ENCODE results near the gene DRGX. TPM values are rescaled to one million over a fixed set of nuclear protein-coding genes. Genes with fewer than 3 reads are reported as not detected.

DRGX gene
- polyA plus RNA-seq, 1 donor from 2014 or later, result not detected

DNA sequence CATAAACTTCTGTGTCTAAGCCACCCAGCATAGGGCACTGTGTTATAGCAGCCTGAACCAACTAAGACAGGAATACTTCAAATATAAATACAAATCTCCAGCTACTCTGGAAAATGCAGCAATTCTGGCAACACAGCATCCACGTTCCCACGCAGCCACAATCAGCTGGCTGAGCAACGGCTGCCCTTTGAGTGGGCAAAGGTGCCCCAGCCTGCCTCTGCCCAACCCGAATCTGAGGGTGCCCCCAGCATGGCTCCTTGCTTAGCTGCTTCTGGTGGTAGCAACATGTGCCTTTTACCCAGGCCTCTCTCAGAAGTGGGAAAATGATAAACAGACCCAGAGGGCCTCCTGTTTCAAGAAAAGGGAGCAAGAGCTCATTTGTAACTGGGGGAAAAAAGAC lies 12.0 kb downstream of the DRGX start:
- Histone ChIP-seq H3F3A (ENCODE audit: insufficient read depth, low read length, poor library complexity, severe bottlenecking) (no peaks in the 10 kb centered on the region), H3K4me3 (ENCODE audit: low read length) (no peak overlapping the region), H3K36me3 (ENCODE audit: insufficient read depth, low read length) (no peaks in the 10 kb centered on the region)

GRCh38 chr10:49382826-49383225 lies 13.1 kb downstream of the DRGX start:
- TF ChIP-seq, protein P1, sequence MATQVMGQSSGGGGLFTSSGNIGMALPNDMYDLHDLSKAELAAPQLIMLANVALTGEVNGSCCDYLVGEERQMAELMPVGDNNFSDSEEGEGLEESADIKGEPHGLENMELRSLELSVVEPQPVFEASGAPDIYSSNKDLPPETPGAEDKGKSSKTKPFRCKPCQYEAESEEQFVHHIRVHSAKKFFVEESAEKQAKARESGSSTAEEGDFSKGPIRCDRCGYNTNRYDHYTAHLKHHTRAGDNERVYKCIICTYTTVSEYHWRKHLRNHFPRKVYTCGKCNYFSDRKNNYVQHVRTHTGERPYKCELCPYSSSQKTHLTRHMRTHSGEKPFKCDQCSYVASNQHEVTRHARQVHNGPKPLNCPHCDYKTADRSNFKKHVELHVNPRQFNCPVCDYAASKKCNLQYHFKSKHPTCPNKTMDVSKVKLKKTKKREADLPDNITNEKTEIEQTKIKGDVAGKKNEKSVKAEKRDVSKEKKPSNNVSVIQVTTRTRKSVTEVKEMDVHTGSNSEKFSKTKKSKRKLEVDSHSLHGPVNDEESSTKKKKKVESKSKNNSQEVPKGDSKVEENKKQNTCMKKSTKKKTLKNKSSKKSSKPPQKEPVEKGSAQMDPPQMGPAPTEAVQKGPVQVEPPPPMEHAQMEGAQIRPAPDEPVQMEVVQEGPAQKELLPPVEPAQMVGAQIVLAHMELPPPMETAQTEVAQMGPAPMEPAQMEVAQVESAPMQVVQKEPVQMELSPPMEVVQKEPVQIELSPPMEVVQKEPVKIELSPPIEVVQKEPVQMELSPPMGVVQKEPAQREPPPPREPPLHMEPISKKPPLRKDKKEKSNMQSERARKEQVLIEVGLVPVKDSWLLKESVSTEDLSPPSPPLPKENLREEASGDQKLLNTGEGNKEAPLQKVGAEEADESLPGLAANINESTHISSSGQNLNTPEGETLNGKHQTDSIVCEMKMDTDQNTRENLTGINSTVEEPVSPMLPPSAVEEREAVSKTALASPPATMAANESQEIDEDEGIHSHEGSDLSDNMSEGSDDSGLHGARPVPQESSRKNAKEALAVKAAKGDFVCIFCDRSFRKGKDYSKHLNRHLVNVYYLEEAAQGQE (IDR thresholded peaks at IDR 0.05; ENCODE audit: borderline replicate concordance), result no peak
- TF ChIP-seq SMC3 (conservative IDR thresholded peaks at IDR 0.05; ENCODE audit: poor library complexity) (no peak), RAD21 (conservative IDR thresholded peaks at IDR 0.05) (no peak), EP300 (conservative IDR thresholded peaks at IDR 0.05; ENCODE audit: poor library complexity, severe bottlenecking) (no peak), MXI1 (conservative IDR thresholded peaks at IDR 0.05; ENCODE audit: poor library complexity, severe bottlenecking) (no peak), EZH2 (IDR thresholded peaks at IDR 0.05; ENCODE audit: borderline replicate concordance, insufficient read depth, low read length, poor library complexity, severe bottlenecking) (no peak), POLR2AphosphoS5 (IDR thresholded peaks at IDR 0.05) (no peak), TAF1 (IDR thresholded peaks at IDR 0.05; ENCODE audit: low read depth) (no peak)
- TF ChIP-seq, protein P2, sequence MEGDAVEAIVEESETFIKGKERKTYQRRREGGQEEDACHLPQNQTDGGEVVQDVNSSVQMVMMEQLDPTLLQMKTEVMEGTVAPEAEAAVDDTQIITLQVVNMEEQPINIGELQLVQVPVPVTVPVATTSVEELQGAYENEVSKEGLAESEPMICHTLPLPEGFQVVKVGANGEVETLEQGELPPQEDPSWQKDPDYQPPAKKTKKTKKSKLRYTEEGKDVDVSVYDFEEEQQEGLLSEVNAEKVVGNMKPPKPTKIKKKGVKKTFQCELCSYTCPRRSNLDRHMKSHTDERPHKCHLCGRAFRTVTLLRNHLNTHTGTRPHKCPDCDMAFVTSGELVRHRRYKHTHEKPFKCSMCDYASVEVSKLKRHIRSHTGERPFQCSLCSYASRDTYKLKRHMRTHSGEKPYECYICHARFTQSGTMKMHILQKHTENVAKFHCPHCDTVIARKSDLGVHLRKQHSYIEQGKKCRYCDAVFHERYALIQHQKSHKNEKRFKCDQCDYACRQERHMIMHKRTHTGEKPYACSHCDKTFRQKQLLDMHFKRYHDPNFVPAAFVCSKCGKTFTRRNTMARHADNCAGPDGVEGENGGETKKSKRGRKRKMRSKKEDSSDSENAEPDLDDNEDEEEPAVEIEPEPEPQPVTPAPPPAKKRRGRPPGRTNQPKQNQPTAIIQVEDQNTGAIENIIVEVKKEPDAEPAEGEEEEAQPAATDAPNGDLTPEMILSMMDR (IDR thresholded peaks at IDR 0.05; ENCODE audit: poor library complexity, severe bottlenecking), result no peak
- Histone ChIP-seq H3F3A (ENCODE audit: insufficient read depth, low read length, poor library complexity, severe bottlenecking) (no peaks in the 10 kb centered on the region), H3K4me3 (ENCODE audit: low read length) (no peak overlapping the region), H3K79me2 (replicated peaks; ENCODE audit: insufficient read depth, low read length) (no peaks in the 10 kb centered on the region), H3K9me3 (ENCODE audit: low read length) (no peaks in the 10 kb centered on the region), H3K9ac (ENCODE audit: low read length) (no peak overlapping the region), H3K27ac (ENCODE audit: low read length) (no peak overlapping the region), H3K9me2 (ENCODE audit: insufficient read depth, low read length) (no peaks in the 10 kb centered on the region), H3K4me2 (ENCODE audit: low read length) (no peak overlapping the region), H4K20me1 (ENCODE audit: insufficient read depth) (no peaks in the 10 kb centered on the region), H3K27me3 (ENCODE audit: insufficient read depth, low read depth, low read length) (peaks cover 3% of the 10 kb centered on the region), H2AFZ (ENCODE audit: low read depth, low read length) (no peak overlapping the region), H3K36me3 (ENCODE audit: insufficient read depth, low read length) (no peaks in the 10 kb centered on the region)

More for the DNA sequence above, 12.0 kb downstream of the DRGX start:
- no peak overlapping the region for H2AFZ ChIP-seq (ENCODE audit: low read depth, low read length)
- H3K79me2 ChIP-seq (replicated peaks; ENCODE audit: insufficient read depth, low read length), result no peaks in the 10 kb centered on the region
- no peaks in the 10 kb centered on the region for H4K20me1 ChIP-seq (ENCODE audit: insufficient read depth)
- TF ChIP-seq MXI1 (conservative IDR thresholded peaks at IDR 0.05; ENCODE audit: poor library complexity, severe bottlenecking) (no peak), EZH2 (IDR thresholded peaks at IDR 0.05; ENCODE audit: borderline replicate concordance, insufficient read depth, low read length, poor library complexity, severe bottlenecking) (no peak), SMC3 (conservative IDR thresholded peaks at IDR 0.05; ENCODE audit: poor library complexity) (no peak), RAD21 (conservative IDR thresholded peaks at IDR 0.05) (no peak), EP300 (conservative IDR thresholded peaks at IDR 0.05; ENCODE audit: poor library complexity, severe bottlenecking) (no peak), POLR2AphosphoS5 (IDR thresholded peaks at IDR 0.05) (no peak)
- TF ChIP-seq, protein P2 (IDR thresholded peaks at IDR 0.05; ENCODE audit: poor library complexity, severe bottlenecking), result no peak
- TF ChIP-seq, protein P1 (IDR thresholded peaks at IDR 0.05; ENCODE audit: borderline replicate concordance), result no peak
- H3K9me3 ChIP-seq (ENCODE audit: low read length), result no peaks in the 10 kb centered on the region
- no peak overlapping the region for H3K27ac ChIP-seq (ENCODE audit: low read length)
- H3K27me3 ChIP-seq (ENCODE audit: insufficient read depth, low read depth, low read length), result peaks cover 3% of the 10 kb centered on the region
- H3K4me2 ChIP-seq (ENCODE audit: low read length), result no peak overlapping the region
- H3K9me2 ChIP-seq (ENCODE audit: insufficient read depth, low read length), result no peaks in the 10 kb centered on the region
- no peak overlapping the region for H3K9ac ChIP-seq (ENCODE audit: low read length)
